ENCODE data around the gene CEP85L.

Gene CEP85L

GRCh38 chr6:118603372-118603771, 48.0 kb downstream of the CEP85L start:
- H3K4me3 ChIP-seq (replicated peaks; ENCODE audit: low read depth, low read length) = no peak overlapping the region
- H3K27me3 ChIP-seq (replicated peaks; ENCODE audit: control insufficient read depth, insufficient read depth, low read length) = no peaks in the 10 kb centered on the region
- DNase-seq (ENCODE audit: extremely low read depth, insufficient read length) = no peak
- TF ChIP-seq, protein P1, sequence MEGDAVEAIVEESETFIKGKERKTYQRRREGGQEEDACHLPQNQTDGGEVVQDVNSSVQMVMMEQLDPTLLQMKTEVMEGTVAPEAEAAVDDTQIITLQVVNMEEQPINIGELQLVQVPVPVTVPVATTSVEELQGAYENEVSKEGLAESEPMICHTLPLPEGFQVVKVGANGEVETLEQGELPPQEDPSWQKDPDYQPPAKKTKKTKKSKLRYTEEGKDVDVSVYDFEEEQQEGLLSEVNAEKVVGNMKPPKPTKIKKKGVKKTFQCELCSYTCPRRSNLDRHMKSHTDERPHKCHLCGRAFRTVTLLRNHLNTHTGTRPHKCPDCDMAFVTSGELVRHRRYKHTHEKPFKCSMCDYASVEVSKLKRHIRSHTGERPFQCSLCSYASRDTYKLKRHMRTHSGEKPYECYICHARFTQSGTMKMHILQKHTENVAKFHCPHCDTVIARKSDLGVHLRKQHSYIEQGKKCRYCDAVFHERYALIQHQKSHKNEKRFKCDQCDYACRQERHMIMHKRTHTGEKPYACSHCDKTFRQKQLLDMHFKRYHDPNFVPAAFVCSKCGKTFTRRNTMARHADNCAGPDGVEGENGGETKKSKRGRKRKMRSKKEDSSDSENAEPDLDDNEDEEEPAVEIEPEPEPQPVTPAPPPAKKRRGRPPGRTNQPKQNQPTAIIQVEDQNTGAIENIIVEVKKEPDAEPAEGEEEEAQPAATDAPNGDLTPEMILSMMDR (IDR thresholded peaks at IDR 0.05; ENCODE audit: insufficient read depth, low read length, poor library complexity, severe bottlenecking) = no peak
- H3K36me3 ChIP-seq (ENCODE audit: control insufficient read depth, insufficient read depth, low read length) = no peaks in the 10 kb centered on the region; the same call in 1 of the 2 replicates

DNA sequence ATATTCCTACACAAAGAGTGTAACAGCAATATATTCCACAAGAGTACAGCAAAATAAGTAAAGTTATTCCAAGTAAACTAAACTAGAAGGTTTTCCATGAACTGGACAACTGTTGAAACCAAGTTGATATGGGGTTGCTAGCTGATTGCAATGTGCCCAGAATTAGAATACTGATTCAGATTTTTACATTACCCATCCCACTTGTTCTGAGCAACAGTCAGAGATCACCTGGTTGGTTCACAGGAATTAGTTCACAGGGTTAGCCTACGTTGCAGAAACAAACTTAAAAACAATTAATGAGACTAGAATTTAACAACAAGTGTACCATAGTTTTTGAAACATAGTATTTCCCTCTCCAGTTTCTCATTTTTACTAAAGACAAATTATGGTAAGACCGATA, 49.1 kb downstream of the CEP85L start:
- H3K36me3 ChIP-seq (ENCODE audit: control insufficient read depth, insufficient read depth, low read length) = no peaks in the 10 kb centered on the region; the same call in 1 of the 2 replicates
- TF ChIP-seq, protein P1 (IDR thresholded peaks at IDR 0.05; ENCODE audit: insufficient read depth, low read length, poor library complexity, severe bottlenecking) = no peak

DNA sequence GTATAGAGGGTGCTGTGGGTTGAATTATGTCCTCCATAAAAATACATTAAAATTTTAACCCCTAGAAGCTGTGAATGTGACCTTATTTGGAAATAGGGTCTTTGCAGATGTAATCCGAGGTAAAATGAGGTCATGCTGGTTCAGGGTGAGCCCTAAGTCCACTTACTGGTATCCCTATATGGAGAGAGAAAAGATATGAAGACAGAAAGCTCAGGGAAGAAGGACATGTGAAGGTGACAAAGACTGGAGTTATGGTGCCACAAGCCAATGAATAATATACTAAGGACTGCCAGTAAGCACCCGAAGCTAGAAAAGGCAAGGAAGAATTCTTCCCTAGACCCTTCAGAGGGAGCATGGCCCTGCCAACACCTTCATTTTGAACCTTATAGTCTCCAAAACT, 53.1 kb downstream of the CEP85L start:
- DNase-seq (ENCODE audit: extremely low read depth, insufficient read length) = no peak
- H3K4me3 ChIP-seq (replicated peaks; ENCODE audit: low read depth, low read length) = no peak overlapping the region
- TF ChIP-seq, protein P1 (IDR thresholded peaks at IDR 0.05; ENCODE audit: insufficient read depth, low read length, poor library complexity, severe bottlenecking) = no peak

More for the DNA sequence above, 49.1 kb downstream of the CEP85L start:
- H3K27me3 ChIP-seq (replicated peaks; ENCODE audit: control insufficient read depth, insufficient read depth, low read length) = no peaks in the 10 kb centered on the region
- H3K4me3 ChIP-seq (replicated peaks; ENCODE audit: low read depth, low read length) = no peak overlapping the region
- no peak for DNase-seq (ENCODE audit: extremely low read depth, insufficient read length)

DNA sequence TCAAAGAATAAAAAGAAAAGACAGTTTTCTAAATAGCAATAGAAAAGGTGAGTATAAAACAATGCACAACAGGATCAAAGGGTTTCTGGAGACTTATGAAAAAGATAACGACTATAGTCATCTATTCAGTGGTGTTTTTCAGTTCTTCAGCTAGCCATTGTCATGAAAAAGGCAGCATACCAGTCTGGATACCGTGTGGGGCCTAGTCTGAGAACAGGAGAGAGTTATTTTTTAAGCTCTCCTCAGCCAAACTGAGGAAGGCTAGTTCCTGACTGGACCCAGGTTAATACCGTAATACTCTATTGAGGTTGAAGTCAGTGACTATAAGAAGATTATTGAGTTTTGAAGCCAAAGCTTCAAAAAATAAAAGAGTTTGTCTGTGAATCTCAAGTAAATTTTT, 53.8 kb downstream of the CEP85L start:
- no peak overlapping the region for H3K4me3 ChIP-seq (replicated peaks; ENCODE audit: low read depth, low read length)
- DNase-seq (ENCODE audit: extremely low read depth, insufficient read length) = no peak
- TF ChIP-seq, protein P1 (IDR thresholded peaks at IDR 0.05; ENCODE audit: insufficient read depth, low read length, poor library complexity, severe bottlenecking) = no peak
- no peaks in the 10 kb centered on the region for H3K27me3 ChIP-seq (replicated peaks; ENCODE audit: control insufficient read depth, insufficient read depth, low read length)
- no peaks in the 10 kb centered on the region for H3K36me3 ChIP-seq (ENCODE audit: control insufficient read depth, insufficient read depth, low read length)

More for the DNA sequence above, 53.1 kb downstream of the CEP85L start:
- Histone ChIP-seq H3K36me3 (ENCODE audit: control insufficient read depth, insufficient read depth, low read length) (no peaks in the 10 kb centered on the region), H3K27me3 (replicated peaks; ENCODE audit: control insufficient read depth, insufficient read depth, low read length) (no peaks in the 10 kb centered on the region)

- H3K4me3 ChIP-seq (replicated peaks; ENCODE audit: low read depth, low read length) = no peak overlapping the region
- no peak for DNase-seq (ENCODE audit: extremely low read depth, insufficient read length)
- TF ChIP-seq, protein P1 (IDR thresholded peaks at IDR 0.05; ENCODE audit: insufficient read depth, low read length, poor library complexity, severe bottlenecking) = no peak
- H3K27me3 ChIP-seq (replicated peaks; ENCODE audit: control insufficient read depth, insufficient read depth, low read length) = no peaks in the 10 kb centered on the region
- no peaks in the 10 kb centered on the region for H3K36me3 ChIP-seq (ENCODE audit: control insufficient read depth, insufficient read depth, low read length)
These were observed 54.5 kb downstream of the CEP85L start for GRCh38 chr6:118596774-118597320.

DNA sequence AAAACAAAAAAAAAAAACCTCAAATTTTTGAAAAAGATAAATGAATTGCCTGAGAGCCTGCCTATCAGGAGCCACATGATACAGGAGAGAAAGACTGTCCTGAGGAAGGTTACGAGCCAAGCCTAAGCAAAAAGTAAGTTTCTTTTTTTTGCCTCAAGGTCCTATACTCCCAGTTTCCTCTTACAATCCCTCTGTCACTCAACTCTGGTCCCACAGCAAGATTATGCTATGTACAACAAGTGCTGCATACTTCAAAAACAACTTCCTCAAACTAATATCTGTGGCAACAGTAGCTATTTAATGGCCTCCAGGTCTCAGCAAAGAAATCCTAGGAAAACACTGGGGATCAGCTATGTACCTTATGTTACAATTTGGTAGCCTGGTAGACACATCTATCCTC, 56.5 kb downstream of the CEP85L start:
- no peaks in the 10 kb centered on the region for H3K27me3 ChIP-seq (replicated peaks; ENCODE audit: control insufficient read depth, insufficient read depth, low read length)
- no peak overlapping the region for H3K4me3 ChIP-seq (replicated peaks; ENCODE audit: low read depth, low read length)
- TF ChIP-seq, protein P1 (IDR thresholded peaks at IDR 0.05; ENCODE audit: insufficient read depth, low read length, poor library complexity, severe bottlenecking) = no peak
- no peak for DNase-seq (ENCODE audit: extremely low read depth, insufficient read length)
- H3K36me3 ChIP-seq (ENCODE audit: control insufficient read depth, insufficient read depth, low read length) = no peaks in the 10 kb centered on the region
